Measurements from ENCODE around the gene RBM33. TPM values are rescaled to one million over a fixed set of nuclear protein-coding genes. Genes with fewer than 3 reads are reported as not detected.

Gene RBM33
- total and polyA plus RNA-seq, 2 of the 13 experiments (the other 11 are each of a cell fraction or from before 2014, with no cell fraction given): 12.4 to 28.9 TPM

DNA sequence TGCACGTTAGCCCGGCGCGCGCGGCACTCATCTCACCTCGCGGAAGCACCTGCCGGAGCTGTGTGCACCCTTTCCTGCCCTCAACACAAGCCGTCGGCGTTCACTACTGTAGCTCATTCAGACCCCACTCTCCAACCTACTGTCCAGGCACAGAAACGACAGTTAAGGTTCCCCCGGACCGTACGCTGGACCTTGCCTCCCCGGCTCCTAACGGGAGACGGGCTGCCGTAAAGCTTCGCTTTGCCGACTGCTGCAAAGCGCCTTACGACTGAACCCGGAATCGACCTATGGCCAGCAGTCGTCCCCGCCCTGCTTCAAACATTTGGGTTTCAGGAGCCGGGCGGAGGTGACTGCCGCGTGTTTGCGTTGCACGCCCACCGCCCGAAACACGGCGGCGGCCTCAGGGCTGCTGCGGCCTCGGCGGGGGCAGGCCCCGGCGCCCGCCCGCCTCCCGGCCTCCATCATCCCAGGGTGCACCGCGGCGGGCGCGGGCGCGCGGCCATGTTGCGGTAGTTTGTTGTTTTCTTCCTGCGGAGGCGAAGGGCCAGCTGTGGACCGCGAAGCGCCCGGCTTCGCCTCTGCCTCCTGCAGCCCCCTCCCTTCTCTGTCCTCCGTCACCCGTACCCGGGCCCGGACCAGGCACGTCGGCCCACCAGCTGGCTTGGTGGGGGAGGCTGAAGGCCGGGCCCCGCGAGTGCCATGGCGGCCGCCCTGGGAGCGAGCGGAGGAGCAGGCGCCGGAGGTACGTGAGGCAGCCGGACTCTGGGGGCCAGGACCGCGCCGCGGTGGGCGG lies at the start of gene RBM33 (continued):
- TF ChIP-seq, protein P1, sequence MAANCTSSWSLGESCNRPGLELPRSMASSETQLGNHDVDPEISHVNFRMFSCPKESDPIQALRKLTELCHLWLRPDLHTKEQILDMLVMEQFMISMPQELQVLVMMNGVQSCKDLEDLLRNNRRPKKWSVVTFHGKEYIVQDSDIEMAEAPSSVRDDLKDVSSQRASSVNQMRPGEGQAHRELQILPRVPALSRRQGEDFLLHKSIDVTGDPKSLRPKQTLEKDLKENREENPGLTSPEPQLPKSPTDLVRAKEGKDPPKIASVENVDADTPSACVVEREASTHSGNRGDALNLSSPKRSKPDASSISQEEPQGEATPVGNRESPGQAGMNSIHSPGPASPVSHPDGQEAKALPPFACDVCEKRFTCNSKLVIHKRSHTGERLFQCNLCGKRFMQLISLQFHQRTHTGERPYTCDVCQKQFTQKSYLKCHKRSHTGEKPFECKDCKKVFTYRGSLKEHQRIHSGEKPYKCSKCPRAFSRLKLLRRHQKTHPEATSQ (CRISPR knock-in tag; IDR thresholded peaks at IDR 0.05; ENCODE audit: borderline replicate concordance): no peak; the same call in 1 of the 2 replicates
- 0 out of 2 replicates have a peak, but pooled peaks have one; percentile 14 for TF ChIP-seq IRF2 (CRISPR knock-in tag; IDR thresholded peaks at IDR 0.05)
- no peak for TF ChIP-seq NPAS2 (CRISPR knock-in tag; IDR thresholded peaks at IDR 0.05; ENCODE audit: borderline replicate concordance)
- peak; percentile 75; the same call in 1 of the 2 replicates for TF ChIP-seq JDP2 (CRISPR knock-in tag; IDR thresholded peaks at IDR 0.05; ENCODE audit: borderline replicate concordance)
- TF ChIP-seq ESRRA (CRISPR knock-in tag; IDR thresholded peaks at IDR 0.05; ENCODE audit: low read depth): no peak
- TF ChIP-seq ZNF138 (CRISPR knock-in tag; IDR thresholded peaks at IDR 0.05; ENCODE audit: low read depth): 0 out of 2 replicates have a peak, but pooled peaks have one; percentile 59
- TF ChIP-seq KLF13 (CRISPR knock-in tag; IDR thresholded peaks at IDR 0.05): no peak
- no peak for TF ChIP-seq RORA (CRISPR knock-in tag; IDR thresholded peaks at IDR 0.05)
- TF ChIP-seq, protein P2, sequence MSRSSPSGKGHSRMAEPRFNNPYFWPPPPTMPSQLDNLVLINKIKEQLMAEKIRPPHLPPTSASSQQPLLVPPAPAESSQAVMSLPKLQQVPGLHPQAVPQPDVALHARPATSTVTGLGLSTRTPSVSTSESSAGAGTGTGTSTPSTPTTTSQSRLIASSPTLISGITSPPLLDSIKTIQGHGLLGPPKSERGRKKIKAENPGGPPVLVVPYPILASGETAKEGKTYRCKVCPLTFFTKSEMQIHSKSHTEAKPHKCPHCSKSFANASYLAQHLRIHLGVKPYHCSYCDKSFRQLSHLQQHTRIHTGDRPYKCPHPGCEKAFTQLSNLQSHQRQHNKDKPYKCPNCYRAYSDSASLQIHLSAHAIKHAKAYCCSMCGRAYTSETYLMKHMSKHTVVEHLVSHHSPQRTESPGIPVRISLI (CRISPR knock-in tag; IDR thresholded peaks at IDR 0.05; ENCODE audit: borderline replicate concordance): no peak
- peak; percentile 87 for TF ChIP-seq NFKB2 (CRISPR knock-in tag; IDR thresholded peaks at IDR 0.05; ENCODE audit: borderline replicate concordance)
- peak; percentile 66; the same call in 1 of the 2 replicates for TF ChIP-seq ZNF788 (CRISPR knock-in tag; IDR thresholded peaks at IDR 0.05; ENCODE audit: borderline replicate concordance)
- no peak for TF ChIP-seq NFE2L1 (CRISPR knock-in tag; IDR thresholded peaks at IDR 0.05; ENCODE audit: borderline replicate concordance)
- no peak for TF ChIP-seq ZNF703 (CRISPR knock-in tag; IDR thresholded peaks at IDR 0.05; ENCODE audit: borderline replicate concordance)
- TF ChIP-seq, protein P3, sequence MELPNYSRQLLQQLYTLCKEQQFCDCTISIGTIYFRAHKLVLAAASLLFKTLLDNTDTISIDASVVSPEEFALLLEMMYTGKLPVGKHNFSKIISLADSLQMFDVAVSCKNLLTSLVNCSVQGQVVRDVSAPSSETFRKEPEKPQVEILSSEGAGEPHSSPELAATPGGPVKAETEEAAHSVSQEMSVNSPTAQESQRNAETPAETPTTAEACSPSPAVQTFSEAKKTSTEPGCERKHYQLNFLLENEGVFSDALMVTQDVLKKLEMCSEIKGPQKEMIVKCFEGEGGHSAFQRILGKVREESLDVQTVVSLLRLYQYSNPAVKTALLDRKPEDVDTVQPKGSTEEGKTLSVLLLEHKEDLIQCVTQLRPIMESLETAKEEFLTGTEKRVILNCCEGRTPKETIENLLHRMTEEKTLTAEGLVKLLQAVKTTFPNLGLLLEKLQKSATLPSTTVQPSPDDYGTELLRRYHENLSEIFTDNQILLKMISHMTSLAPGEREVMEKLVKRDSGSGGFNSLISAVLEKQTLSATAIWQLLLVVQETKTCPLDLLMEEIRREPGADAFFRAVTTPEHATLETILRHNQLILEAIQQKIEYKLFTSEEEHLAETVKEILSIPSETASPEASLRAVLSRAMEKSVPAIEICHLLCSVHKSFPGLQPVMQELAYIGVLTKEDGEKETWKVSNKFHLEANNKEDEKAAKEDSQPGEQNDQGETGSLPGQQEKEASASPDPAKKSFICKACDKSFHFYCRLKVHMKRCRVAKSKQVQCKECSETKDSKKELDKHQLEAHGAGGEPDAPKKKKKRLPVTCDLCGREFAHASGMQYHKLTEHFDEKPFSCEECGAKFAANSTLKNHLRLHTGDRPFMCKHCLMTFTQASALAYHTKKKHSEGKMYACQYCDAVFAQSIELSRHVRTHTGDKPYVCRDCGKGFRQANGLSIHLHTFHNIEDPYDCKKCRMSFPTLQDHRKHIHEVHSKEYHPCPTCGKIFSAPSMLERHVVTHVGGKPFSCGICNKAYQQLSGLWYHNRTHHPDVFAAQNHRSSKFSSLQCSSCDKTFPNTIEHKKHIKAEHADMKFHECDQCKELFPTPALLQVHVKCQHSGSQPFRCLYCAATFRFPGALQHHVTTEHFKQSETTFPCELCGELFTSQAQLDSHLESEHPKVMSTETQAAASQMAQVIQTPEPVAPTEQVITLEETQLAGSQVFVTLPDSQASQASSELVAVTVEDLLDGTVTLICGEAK (IDR thresholded peaks at IDR 0.05): no peak
- TF ChIP-seq, protein P3 (CRISPR knock-in tag; IDR thresholded peaks at IDR 0.05): peak; percentile 49; the same call in 1 of the 2 replicates
- TF ChIP-seq, protein P4, sequence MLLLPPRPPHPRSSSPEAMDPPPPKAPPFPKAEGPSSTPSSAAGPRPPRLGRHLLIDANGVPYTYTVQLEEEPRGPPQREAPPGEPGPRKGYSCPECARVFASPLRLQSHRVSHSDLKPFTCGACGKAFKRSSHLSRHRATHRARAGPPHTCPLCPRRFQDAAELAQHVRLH (CRISPR knock-in tag; IDR thresholded peaks at IDR 0.05; ENCODE audit: borderline replicate concordance, low read depth): no peak
- no peak for TF ChIP-seq BHLHE40 (IDR thresholded peaks at IDR 0.05; ENCODE audit: low read length)
